HL-60/S4 treated with retinoic acid at 250 ng/mL for 4 days and 3 days (cell line): Measurements from ENCODE around the gene ZNF787.

Experiments used
- in situ Hi-C: fragments of 300-500 bp; cut with MboI; formaldehyde crosslinking; loops from 2 replicates; pipeline ENCODE4 v1.7.0; 2022; ENCODE audit warnings: low sequenced_read_pairs

ZNF787 gene

DNA sequence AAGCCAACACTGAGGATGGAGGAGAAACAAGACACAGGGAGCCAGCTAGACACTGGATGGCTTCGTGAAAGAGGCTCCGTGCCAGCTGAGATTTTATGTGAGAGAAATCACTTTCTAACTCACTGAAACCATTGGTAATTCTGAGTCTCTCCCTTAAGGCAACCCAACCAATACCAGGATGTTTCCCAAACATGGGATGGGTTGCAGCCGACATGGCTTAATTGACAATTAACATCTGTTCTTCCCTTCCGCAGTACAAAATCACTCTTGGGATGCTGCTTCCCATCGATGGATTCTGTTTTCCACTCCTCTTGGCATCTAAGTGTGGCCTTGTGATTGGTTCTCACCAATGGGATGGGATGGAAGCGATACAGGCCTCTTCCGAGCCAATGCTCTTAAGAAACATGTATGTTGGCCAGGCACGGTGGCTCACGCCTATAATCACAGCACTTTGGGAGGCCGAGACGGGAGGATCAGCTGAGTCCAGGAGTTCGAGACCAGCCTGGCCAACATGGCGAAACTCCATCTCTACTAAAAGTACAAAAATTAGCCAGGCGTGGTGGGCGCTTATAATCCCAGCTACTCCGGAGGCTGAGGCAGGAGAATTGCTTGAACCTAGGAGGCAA lies 2.3 kb upstream of the ZNF787 start:
- in situ Hi-C loops = no loop called here

DNA sequence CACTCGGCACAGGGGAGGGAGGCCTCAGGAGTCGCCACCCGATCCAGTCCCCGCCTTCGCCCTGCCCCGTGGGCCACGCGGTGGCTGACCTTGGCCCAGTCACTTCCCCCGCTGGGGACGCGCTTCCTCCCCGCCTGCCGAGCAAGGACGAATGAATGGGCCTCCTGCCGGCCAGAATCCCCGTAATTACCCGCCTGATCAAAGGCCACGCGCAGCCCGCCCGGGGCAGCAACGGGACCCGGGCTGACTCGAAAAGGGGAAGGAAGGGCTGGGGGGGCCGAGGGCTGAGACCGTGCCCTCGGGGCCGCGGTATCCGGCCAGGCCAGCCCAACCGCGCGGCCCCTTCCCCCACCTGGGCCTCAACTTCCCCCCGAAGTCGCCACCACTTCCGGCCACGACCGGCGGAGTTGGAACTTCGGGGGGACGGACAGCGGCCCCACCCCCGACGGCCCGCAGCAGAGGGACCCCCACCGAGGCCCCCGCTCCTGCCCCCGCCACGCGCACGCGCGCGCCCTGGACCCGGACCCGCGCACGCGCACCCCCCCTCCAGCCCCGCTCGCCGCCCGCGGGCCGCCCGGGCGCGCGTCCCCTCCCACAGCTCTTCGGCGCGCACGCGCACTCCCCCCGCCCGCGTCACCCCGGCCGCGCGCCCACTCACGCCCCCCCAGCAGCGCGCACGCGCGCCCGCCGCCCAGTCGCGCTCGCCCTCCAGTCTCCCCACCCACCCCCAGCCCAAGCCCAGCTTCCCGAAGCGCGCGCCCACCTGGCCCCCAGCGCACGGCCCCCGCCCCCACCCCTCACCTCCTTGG lies 520 bp downstream of the ZNF787 start:
- in situ Hi-C loops = no loop called here

- in situ Hi-C loops = no loop called here
Measured at GRCh38 chr19:56120002-56120370, 1.1 kb downstream of the ZNF787 start.

- in situ Hi-C loops = no loop called here
Measured at GRCh38 chr19:56119582-56119978, 1.5 kb downstream of the ZNF787 start.

- in situ Hi-C loops = no loop called here
Measured at GRCh38 chr19:56118666-56119581, 2.2 kb downstream of the ZNF787 start.

DNA sequence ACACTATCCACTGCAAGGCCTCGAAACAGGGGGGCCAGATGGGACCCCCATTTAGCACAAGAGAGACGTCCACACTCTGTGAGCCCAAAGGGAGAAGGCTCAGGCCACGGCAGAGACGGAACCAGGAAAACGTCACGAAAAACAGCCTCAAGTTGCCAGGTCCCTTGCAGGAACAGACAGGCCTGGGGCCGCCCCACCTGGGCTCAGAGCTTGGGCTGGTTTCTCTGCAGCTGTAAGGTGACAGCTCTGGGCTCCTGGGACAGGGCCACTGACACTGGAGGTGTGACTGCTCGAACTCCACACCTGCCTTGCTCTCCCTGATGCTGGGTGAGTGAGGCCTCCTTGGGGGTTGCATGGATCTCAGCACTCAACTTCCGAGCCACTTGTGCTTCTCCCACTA lies 3.2 kb downstream of the ZNF787 start:
- in situ Hi-C loops = no loop called here

DNA sequence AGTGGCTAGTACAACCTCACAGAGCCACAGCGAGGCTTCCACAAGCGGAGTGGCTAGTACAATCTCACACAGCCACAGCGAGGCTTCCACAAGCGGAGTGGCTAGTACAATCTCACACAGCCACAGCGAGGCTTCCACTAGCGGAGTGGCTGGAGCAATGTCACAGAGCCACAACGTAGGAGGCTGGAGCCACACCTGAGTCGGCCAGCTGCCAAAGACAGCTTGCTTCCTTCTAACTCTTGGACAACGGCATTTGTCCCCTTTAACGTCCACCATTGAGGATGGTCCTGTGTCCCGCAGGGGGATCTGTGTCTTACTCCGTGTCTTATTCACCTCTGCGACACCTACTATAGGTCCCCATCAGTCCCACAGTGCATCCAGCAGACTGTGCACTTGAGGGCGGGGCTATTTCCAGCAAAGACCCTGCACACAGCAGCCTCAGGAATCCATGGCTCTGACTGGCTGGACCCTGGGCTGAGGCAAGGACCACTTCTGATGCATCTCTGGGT lies 3.7 kb downstream of the ZNF787 start:
- in situ Hi-C loops = no loop called here

- in situ Hi-C loops = no loop called here
Measured at GRCh38 chr19:56116606-56117005, 4.5 kb downstream of the ZNF787 start.

- in situ Hi-C loops = no loop called here
Measured at GRCh38 chr19:56115490-56115889, 5.6 kb downstream of the ZNF787 start.

DNA sequence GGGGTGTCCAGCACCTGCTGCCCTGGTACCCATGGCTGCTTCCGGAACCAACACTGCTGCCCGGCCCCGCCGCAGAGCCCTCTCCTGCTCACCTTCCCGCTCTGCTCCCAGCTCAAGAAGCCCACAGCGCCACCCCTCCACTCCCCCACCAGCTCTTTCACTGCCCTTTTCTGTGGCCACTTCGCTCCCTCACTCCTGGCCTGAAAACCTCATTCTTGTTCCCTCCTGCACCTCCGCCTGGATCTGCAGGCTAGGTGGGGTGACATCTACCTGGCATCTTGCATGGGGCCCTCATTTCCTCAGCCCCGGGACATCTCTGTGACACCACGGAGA lies 6.4 kb downstream of the ZNF787 start:
- in situ Hi-C loops = no loop called here

- in situ Hi-C loops = no loop called here
Measured at GRCh38 chr19:56114051-56114777, 6.9 kb downstream of the ZNF787 start.

DNA sequence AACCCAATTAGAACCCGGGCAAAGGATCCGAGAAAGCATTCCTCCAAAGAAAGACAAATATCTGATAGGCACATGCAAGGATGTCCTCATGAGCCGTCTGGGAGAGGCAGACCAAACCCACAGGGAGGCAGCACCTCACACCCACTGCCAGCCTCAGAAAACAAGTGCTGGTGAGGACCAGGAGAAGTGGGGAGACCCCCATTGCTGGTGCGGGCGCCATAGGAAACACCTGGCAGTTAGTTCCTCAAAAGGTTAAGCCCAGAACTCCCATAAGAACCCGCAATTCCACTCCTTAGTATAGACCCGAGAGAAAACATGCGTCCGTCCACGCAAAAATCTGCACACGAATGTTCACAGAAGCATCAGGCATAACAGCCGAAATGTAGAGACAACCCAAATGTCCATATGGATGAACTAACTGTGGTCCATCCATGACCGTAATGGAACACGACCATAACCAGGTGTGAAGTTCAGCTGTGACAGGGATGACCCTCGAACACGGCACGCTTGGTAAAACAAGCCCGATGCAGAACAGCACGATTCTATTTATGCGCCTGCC lies 7.9 kb downstream of the ZNF787 start:
- in situ Hi-C loops = no loop called here

DNA sequence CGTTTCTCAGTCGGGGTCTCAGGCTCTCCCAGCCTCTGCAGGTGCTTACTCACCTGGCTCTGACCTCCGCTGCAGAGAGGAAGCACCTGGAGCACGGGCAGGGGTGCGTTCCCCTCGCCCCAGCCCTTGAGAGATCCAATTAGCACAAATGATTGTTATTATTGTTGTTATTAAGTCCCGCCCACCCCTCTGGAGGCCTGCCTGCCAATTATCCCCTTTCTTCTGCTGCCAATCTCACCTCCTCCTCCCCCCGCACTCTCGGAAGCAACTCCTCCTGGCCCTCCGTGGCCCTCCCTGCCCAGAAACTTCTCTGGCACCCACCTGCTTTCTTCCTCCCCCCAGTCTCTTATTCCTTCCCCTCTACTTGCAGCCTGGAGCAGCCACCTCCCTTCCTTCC lies 8.8 kb downstream of the ZNF787 start:
- in situ Hi-C loops = no loop called here

DNA sequence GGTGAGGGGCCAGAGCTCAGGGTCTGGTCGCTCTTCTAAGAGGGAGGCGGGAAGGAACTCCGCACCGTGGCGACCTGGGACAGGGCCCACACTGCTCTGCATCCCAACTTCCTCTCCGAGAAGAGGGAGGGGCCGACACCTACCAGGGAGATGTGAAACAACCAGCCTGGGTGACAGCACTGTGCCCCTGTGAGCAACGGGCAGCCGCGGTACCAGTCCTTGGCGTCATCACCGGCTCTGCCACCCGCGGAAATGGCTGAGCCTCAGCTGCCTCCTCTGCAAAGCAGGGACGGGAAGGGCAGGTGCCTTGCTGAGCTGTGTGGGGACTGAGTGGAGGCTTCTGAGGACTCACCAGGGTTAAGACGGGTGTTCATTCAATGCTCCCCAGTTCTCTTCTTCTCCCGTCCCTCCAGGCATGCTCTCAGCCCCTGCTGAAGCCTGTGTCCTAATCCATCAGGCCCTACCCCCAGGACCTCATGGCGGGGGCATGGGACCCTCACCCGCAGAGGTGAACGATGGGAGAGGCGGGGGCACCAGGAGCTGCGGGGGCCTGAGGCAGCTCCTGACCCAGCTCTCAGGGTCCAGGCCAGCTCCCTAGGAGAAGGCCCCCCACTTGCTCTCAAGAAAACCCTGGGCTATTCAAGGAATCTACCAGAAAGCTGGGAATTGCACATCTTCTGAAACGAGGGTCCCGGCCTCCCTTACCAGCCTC lies 9.3 kb downstream of the ZNF787 start:
- in situ Hi-C loops = no loop called here

GRCh38 chr19:56110515-56111448 lies 10.3 kb downstream of the ZNF787 start:
- in situ Hi-C loops = no loop called here

DNA sequence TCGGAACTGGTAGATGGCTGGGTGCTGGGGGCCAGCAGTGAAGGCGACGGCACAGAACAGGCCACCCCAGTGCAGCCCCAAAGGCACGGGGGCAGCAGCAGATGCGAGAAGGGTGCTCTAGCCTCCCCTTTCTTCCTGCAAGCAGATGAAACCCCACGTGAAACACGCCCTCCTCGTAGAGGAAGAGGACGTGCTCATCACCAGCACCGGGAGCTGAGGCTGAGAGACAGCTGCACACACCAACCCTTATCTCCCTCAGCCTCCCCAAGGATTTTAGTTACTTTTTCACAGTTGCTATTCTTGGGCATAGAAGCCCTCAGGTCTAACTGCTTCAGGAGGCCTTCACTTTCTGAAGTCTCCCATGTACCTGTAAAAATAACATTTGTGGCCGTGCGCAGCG lies 11.9 kb downstream of the ZNF787 start:
- in situ Hi-C loops = no loop called here

- in situ Hi-C loops = no loop called here
Measured at GRCh38 chr19:56108447-56109195, 12.5 kb downstream of the ZNF787 start.
